Astrocyte (in vitro differentiated cells and primary cell): ENCODE measurements around the gene BMPR1A. TPM values are rescaled to one million over a fixed set of nuclear protein-coding genes. Genes with fewer than 3 reads are reported as not detected.

Experiments
- DNase-seq: peaks from one replicate; pipeline ENCODE4 v3.0.0-alpha.2; 2010; ENCODE audit warnings: low read depth
- FAIRE-seq: peaks from 2 replicates; lab custom pipeline; 2011; peaks lifted over from hg19 to GRCh38; lab: Jason Lieb, UNC
- H2AFZ ChIP-seq: 2 replicates; pipeline ENCODE4 v1.6.0; 2012; ENCODE audit warnings: low read depth, low read length, inconsistent platforms
- H3K27ac ChIP-seq: 2 replicates; pipeline ENCODE4 v1.5.1; 2011; ENCODE audit warnings: low read depth, low read length, inconsistent platforms
- H3K27me3 ChIP-seq: 2 replicates; pipeline ENCODE4 v1.6.0; 2011; ENCODE audit warnings: low read length, inconsistent platforms; ENCODE audit not compliant: insufficient read depth
- H3K36me3 ChIP-seq: 2 replicates; pipeline ENCODE4 v1.5.1; 2011; ENCODE audit warnings: low read length, inconsistent platforms; ENCODE audit not compliant: insufficient read depth
- H3K4me1 ChIP-seq: 2 replicates; pipeline ENCODE4 v1.5.1; 2011; ENCODE audit warnings: low read length, inconsistent platforms; ENCODE audit not compliant: insufficient read depth
- H3K4me2 ChIP-seq: 2 replicates; pipeline ENCODE4 v1.6.0; 2012; ENCODE audit warnings: low read length, inconsistent platforms
- H3K4me3 ChIP-seq: 2 replicates; pipeline ENCODE4 v1.5.1; 2011; ENCODE audit warnings: low read depth, mild to moderate bottlenecking, low read length, inconsistent platforms; ENCODE audit not compliant: insufficient read depth
- H3K79me2 ChIP-seq: 2 replicates; pipeline ENCODE4 v1.6.0; 2012; ENCODE audit warnings: mild to moderate bottlenecking, low read length, inconsistent platforms; ENCODE audit not compliant: insufficient read depth
- H3K9ac ChIP-seq: 2 replicates; pipeline ENCODE4 v1.6.0; 2012; ENCODE audit warnings: mild to moderate bottlenecking, low read length, inconsistent platforms
- H3K9me3 ChIP-seq: 2 replicates; pipeline ENCODE4 v1.5.1; 2012; ENCODE audit warnings: low read depth, mild to moderate bottlenecking, low read length, inconsistent platforms; ENCODE audit not compliant: insufficient read depth
- H4K20me1 ChIP-seq: 2 replicates; pipeline ENCODE4 v1.6.0; 2012; ENCODE audit warnings: low read length, inconsistent platforms; ENCODE audit not compliant: insufficient read depth
- H3K27ac Mint-ChIP-seq: one replicate; pipeline ENCODE4 v1.8.0; 2021; ENCODE audit warnings: mild to moderate bottlenecking, mixed read lengths; ENCODE audit not compliant: unreplicated experiment
- H3K27me3 Mint-ChIP-seq: one replicate; pipeline ENCODE4 v1.8.0; 2021; ENCODE audit warnings: low read depth, mixed read lengths; ENCODE audit not compliant: unreplicated experiment
- H3K36me3 Mint-ChIP-seq: one replicate; pipeline ENCODE4 v1.8.0; 2021; ENCODE audit warnings: low read depth, mixed read lengths; ENCODE audit not compliant: unreplicated experiment
- H3K4me1 Mint-ChIP-seq: one replicate; pipeline ENCODE4 v1.8.0; 2021; ENCODE audit warnings: low read depth, mixed read lengths; ENCODE audit not compliant: unreplicated experiment
- H3K4me3 Mint-ChIP-seq: one replicate; pipeline ENCODE4 v1.8.0; 2021; ENCODE audit warnings: mild to moderate bottlenecking, moderate library complexity, mixed read lengths; ENCODE audit not compliant: unreplicated experiment
- H3K9me3 Mint-ChIP-seq: one replicate; pipeline ENCODE4 v1.8.0; 2021; ENCODE audit warnings: mild to moderate bottlenecking, mixed read lengths; ENCODE audit not compliant: unreplicated experiment
- EZH2 ChIP-seq: IDR thresholded peaks from 2 replicates; pipeline ENCODE4 v1.6.1; 2012; ENCODE audit warnings: mild to moderate bottlenecking, low read length, inconsistent platforms; ENCODE audit not compliant: insufficient read depth
- total RNA-seq: library from RNA; stranded (reverse); gene quantifications from 2 replicates; pipeline ENCODE4 v1.2.1, GENCODE V29; 2021
- TF ChIP-seq, protein P1 (sequence below): IDR thresholded peaks from 2 replicates; pipeline ENCODE4 v1.5.1; 2011; ENCODE audit warnings: low read depth, mild to moderate bottlenecking, inconsistent platforms, low read length, moderate library complexity; ENCODE audit not compliant: insufficient read depth

BMPR1A gene
- total RNA-seq, 1 donor from 2014 or later: 52.2 TPM

DNA sequence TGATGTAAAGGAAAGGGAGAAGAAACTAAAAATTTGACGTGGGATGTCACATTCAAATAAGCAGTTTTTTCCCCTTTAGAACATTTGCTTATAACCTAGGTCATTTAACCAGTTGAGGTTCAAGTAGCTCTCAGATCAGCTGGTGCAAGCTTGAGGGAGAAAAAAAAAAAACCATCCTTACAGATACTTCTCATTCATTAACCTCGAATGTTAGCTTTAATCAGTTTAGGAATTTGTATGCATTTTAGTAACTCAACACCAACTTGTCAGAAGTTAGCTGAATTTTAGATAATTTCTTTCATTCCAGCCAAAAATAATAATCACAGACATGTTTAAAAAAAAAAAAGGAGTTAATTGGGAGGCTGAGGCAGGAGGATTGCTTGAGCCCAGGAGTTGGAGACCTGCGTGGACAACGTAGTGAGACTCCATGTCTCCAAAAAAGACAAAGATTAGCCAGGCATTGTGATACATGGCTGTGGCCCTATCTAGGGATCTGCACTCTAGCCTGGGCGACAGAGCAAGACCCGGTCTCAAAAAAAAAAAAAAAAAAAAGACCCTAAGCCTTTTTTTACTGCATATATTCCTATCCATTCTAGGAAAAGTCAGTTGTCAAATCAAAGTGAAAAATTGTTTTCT lies 46.2 kb downstream of the BMPR1A start:
- no peak overlapping the region for H3K27ac ChIP-seq
- H3K4me1 Mint-ChIP-seq: peaks cover 19% of the 10 kb centered on the region
- H3K4me3 ChIP-seq: no peak overlapping the region
- peaks cover 14% of the 10 kb centered on the region for H4K20me1 ChIP-seq
- peak overlapping the region; percentile 11 for H3K4me2 ChIP-seq
- H3K27me3 ChIP-seq: no peaks in the 10 kb centered on the region
- H3K36me3 ChIP-seq: no peaks in the 10 kb centered on the region
- no peaks in the 10 kb centered on the region for H3K9me3 ChIP-seq
- peaks cover 6% of the 10 kb centered on the region for H3K4me1 ChIP-seq
- H3K27ac Mint-ChIP-seq: no peak overlapping the region
- FAIRE-seq (no peak), DNase-seq (no peak)
- no peak overlapping the region for H3K9ac ChIP-seq
- no peaks in the 10 kb centered on the region for H3K27me3 Mint-ChIP-seq
- no peak overlapping the region for H3K4me3 Mint-ChIP-seq
- H2AFZ ChIP-seq: no peak overlapping the region
- TF ChIP-seq EZH2: no peak
- TF ChIP-seq, protein P1, sequence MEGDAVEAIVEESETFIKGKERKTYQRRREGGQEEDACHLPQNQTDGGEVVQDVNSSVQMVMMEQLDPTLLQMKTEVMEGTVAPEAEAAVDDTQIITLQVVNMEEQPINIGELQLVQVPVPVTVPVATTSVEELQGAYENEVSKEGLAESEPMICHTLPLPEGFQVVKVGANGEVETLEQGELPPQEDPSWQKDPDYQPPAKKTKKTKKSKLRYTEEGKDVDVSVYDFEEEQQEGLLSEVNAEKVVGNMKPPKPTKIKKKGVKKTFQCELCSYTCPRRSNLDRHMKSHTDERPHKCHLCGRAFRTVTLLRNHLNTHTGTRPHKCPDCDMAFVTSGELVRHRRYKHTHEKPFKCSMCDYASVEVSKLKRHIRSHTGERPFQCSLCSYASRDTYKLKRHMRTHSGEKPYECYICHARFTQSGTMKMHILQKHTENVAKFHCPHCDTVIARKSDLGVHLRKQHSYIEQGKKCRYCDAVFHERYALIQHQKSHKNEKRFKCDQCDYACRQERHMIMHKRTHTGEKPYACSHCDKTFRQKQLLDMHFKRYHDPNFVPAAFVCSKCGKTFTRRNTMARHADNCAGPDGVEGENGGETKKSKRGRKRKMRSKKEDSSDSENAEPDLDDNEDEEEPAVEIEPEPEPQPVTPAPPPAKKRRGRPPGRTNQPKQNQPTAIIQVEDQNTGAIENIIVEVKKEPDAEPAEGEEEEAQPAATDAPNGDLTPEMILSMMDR: no peak
- peaks cover 3% of the 10 kb centered on the region for H3K36me3 Mint-ChIP-seq
- peaks cover 85% of the 10 kb centered on the region for H3K79me2 ChIP-seq
- H3K9me3 Mint-ChIP-seq: no peaks in the 10 kb centered on the region

DNA sequence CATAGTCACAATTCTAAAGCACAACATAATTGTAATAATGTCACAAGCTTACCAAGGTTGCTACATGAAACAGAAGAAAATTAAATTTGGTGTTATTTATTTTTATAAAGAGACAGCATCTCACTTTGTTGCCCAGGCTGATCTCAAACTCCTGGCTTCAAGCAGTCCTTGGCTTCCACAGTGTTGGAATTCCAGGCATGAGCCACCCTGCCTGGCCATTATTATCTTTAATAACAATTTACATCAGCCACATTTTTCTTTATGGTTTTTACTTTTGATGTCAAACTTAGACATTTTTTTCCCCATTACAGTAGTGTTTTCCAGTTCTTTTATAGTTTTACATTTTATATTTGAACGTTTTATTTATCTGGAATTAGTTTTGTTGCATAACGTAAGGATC lies 46.7 kb downstream of the BMPR1A start:
- H3K9me3 Mint-ChIP-seq: no peaks in the 10 kb centered on the region
- H3K27me3 Mint-ChIP-seq: no peaks in the 10 kb centered on the region
- H3K4me1 Mint-ChIP-seq: peaks cover 19% of the 10 kb centered on the region
- Histone ChIP-seq H3K27me3 (no peaks in the 10 kb centered on the region), H3K9me3 (no peaks in the 10 kb centered on the region), H3K4me3 (no peak overlapping the region), H3K9ac (no peak overlapping the region), H2AFZ (no peak overlapping the region), H3K4me2 (peak overlapping the region; percentile 11), H3K4me1 (peaks cover 6% of the 10 kb centered on the region), H3K36me3 (no peaks in the 10 kb centered on the region), H3K79me2 (peaks cover 85% of the 10 kb centered on the region), H3K27ac (no peak overlapping the region), H4K20me1 (peaks cover 18% of the 10 kb centered on the region)
- no peak overlapping the region for H3K4me3 Mint-ChIP-seq
- H3K36me3 Mint-ChIP-seq: peaks cover 3% of the 10 kb centered on the region
- DNase-seq (no peak), FAIRE-seq (no peak)
- TF ChIP-seq EZH2: no peak
- TF ChIP-seq, protein P1: no peak
- no peak overlapping the region for H3K27ac Mint-ChIP-seq

DNA sequence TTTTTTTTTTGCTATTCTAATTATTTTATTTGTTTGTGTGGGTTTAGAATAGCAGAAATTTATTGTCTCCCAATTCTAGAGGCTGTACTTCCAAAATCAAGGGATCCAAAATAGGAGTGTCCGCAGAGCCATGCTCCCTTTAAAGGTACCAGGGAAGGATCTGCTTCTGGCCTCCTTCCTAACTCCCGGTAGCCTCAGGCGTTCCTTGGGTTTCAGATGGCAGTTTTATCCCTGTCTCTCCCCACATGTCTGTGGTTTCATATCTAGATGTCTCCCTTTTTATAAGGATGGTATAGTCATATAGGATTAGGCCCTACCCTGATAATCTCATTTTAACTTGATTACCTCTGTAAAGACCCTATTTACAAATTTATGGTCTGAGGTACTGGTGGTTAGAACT lies 48.4 kb downstream of the BMPR1A start:
- no peak overlapping the region for H3K4me3 ChIP-seq
- peaks cover 5% of the 10 kb centered on the region for H3K4me1 Mint-ChIP-seq
- no peak for TF ChIP-seq EZH2
- TF ChIP-seq, protein P1: no peak
- no peak overlapping the region for H3K27ac ChIP-seq
- H3K79me2 ChIP-seq: peaks cover 82% of the 10 kb centered on the region
- H2AFZ ChIP-seq: no peak overlapping the region
- H3K4me3 Mint-ChIP-seq: no peak overlapping the region
- FAIRE-seq (no peak), DNase-seq (no peak)
- H3K9me3 Mint-ChIP-seq: no peaks in the 10 kb centered on the region
- no peaks in the 10 kb centered on the region for H3K9me3 ChIP-seq
- peaks cover 18% of the 10 kb centered on the region for H4K20me1 ChIP-seq
- no peak overlapping the region for H3K4me2 ChIP-seq
- H3K27me3 ChIP-seq: no peaks in the 10 kb centered on the region
- no peak overlapping the region for H3K27ac Mint-ChIP-seq
- H3K4me1 ChIP-seq: peaks cover 6% of the 10 kb centered on the region
- H3K27me3 Mint-ChIP-seq: no peaks in the 10 kb centered on the region
- no peaks in the 10 kb centered on the region for H3K36me3 ChIP-seq
- peaks cover 3% of the 10 kb centered on the region for H3K36me3 Mint-ChIP-seq
- no peak overlapping the region for H3K9ac ChIP-seq
